Motor neuron (in vitro differentiated cells): Measurements from ENCODE around the gene MYBBP1A. TPM values are rescaled to one million over a fixed set of nuclear protein-coding genes. Genes with fewer than 3 reads are reported as not detected.

ENCODE experiments used
- ATAC-seq, 8 experiments: fragments of 200-7000 bp; cut with Tn5 transposase; replicated peaks in 6 of 8; 2 replicates each; pipeline ENCODE4 v1.8.0; 2021; ENCODE audit warnings: mild to moderate bottlenecking in 8 of 8, moderate library complexity in 8 of 8
- H3K27ac ChIP-seq, 2 donors: fragments of 250-450 bp; sonication (Bioruptor Pico); 2 replicates each; pipeline ENCODE4 v1.9.0; 2021; ENCODE audit warnings: antibody characterized with exemption in 2 of 2, mild to moderate bottlenecking in 2 of 2, moderate library complexity in 1 of 2
- H3K4me1 ChIP-seq, 2 donors: fragments of 250-450 bp; sonication (Bioruptor Pico); replicated peaks in 1 of 2; 2 replicates each; pipeline ENCODE4 v1.6.1; 2021; ENCODE audit warnings: antibody characterized with exemption in 2 of 2, mild to moderate bottlenecking in 2 of 2, moderate library complexity in 1 of 2
- H3K4me3 ChIP-seq, 5 donors: fragments of 250-450 bp; sonication (Bioruptor Pico); 2 replicates each; pipeline ENCODE4 v1.9.0; 2021; ENCODE audit warnings: antibody characterized with exemption in 5 of 5, mild to moderate bottlenecking in 5 of 5, moderate library complexity in 4 of 5
- WGBS, 10 experiments: fragments of 450-650 bp; shearing (Covaris generic); methylation state at CpG; one replicate each; pipeline ENCODE4 v1.0.0; 2022; 5-methylcytosine and 5-hydroxymethylcytosine counted together
- in situ Hi-C, 9 experiments: fragments of 400-800 bp; cut with MboI; loops; one replicate each; pipeline ENCODE4 v1.15.0; 2021; ENCODE audit warnings: low sequenced_read_pairs in 9 of 9, low pct_unique_long_range_greater_than_20kb in 2 of 9; ENCODE audit not compliant: unreplicated experiment in 9 of 9
- total RNA-seq, 8 experiments: library from RNA; unstranded; fragments of 300-600 nt; gene quantifications; 2 replicates each; pipeline versions ENCODE4 v1.2.3 to v1.2.4, GENCODE V29; 2022

Gene MYBBP1A
- total RNA-seq, 8 experiments from 2014 or later, result 25.8 to 111 (median 38.2) TPM

DNA sequence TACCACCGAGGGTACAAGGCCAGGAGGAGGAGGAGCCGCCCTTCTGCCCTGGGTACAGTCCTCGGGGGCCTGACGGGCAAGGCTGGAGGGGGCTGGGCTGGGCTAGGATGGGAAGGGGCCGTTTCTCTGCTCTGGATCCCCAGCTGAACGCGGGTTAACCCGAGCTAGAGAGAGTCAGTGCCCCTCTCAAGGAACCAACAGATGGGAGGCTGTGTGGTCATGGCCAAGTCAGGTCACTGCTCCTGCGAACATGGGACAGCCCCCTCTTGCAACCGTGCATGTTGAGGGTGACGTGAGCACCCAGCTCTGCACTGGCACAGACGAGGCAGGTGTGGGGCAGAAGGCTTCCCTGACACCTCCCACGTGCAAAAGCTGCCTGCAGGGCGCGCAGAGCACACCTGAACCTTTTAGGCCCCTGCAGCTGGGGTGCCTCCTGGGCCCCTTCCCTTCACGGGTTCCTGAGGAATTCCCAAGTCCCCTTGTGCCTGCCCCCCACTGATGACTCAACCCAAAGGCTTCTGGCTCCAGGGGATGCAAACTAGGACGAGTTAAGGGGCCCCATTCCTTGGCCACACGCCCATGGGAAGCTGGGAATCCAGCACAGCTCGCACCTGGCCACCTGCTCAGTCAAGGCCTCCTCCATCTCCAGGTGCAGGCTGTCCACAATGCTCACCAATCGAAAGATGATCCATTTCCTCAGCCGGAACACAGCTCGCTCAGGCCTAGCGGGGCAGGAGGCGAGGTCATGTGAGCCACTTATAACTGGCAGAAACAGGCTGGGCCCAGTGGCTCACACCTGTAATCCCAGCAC is 6.3 kb downstream of the MYBBP1A start:
- H3K4me3 ChIP-seq, result no peak overlapping the region
- no peak overlapping the region for H3K27ac ChIP-seq
- H3K4me1 ChIP-seq, result peaks cover 0 to 3% of the 10 kb centered on the region in 2 donors
- in situ Hi-C loops, result no loop called here
- no peak for ATAC-seq
- WGBS, 10 experiments, result 91 to 100% (median 91%) methylated on average over 1 to 12 of the region's 24 CpGs; no CpG with 5 or more reads in 7 of the 10 experiments

DNA sequence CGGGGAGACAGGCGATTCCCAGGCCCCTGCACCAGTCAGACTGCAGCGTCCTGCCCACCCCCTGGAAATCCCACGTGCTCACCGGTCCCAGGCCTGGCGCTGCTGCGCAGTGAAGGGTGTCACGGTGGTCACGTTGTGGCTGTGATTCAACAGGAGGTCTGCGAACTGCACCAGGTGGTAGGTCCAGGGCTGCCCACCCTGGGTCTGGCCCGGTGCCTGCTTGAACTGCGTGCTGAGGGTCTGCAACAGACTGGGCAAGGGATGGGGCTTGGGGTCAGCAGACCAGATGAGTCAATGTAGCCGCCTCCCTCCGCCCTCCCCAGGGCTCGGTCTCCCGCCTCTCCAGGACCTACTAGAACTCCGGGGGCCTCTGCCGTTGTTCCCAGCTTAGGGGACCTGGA is 7.1 kb downstream of the MYBBP1A start:
- peak in 1 of 8 experiments; percentile 15 for ATAC-seq
- 89 to 100% methylated on average over 3 to 5 of the region's 18 CpGs; no CpG with 5 or more reads in 8 of the 10 experiments for WGBS, 10 experiments
- in situ Hi-C loops, result no loop called here
- H3K27ac ChIP-seq, result no peak overlapping the region
- H3K4me1 ChIP-seq, result no peaks in the 10 kb centered on the region
- H3K4me3 ChIP-seq, result no peak overlapping the region

- 80 to 100% (median 90%) methylated on average over 1 to 12 of the region's 17 CpGs; no CpG with 5 or more reads in 3 of the 10 experiments for WGBS, 10 experiments
- in situ Hi-C loops, result no loop called here
- ATAC-seq, result no peak
- H3K4me1 ChIP-seq, result no peaks in the 10 kb centered on the region
- H3K4me3 ChIP-seq, result no peak overlapping the region
- no peak overlapping the region for H3K27ac ChIP-seq
Measured at GRCh38 chr17:4547118-4547906, 7.9 kb downstream of the MYBBP1A start.

DNA sequence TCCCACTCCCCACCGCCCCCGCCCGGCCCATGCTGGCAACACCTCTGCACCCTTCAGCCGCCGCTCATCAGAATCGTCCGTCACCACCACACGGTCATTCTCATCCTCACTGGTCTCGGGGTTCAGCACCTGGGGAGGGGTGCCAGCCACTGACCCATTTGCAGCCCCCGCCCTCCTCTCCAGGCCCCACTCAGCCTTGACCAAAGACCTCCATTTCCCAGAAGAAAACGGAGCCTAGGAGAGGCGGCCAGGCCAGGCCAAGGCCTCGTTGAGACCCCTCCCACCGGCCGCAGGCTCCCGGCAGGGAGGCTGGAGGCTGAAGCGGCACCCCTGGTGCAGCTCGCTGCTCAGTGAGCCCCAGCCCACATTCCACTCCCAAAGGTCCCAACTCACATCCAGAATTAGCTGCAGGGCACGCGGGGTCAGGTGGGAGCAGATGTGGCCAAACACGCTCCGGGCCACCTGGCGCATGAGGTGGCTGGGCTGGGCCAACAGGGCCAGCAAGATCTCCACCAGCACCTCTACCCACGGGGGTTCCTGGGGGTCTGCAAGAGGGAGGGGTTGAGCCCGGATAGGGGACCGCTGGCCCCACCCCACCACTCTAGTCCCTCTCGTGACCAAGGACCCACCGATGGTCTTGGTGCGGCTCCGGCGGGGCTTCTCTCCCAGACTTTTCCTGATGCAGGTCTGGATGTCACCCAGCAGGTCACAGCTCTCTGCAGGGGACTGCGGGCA is 9.8 kb downstream of the MYBBP1A start:
- H3K4me3 ChIP-seq, result no peak overlapping the region
- H3K27ac ChIP-seq, result no peak overlapping the region
- in situ Hi-C loops, result no loop called here
- ATAC-seq, result no peak
- H3K4me1 ChIP-seq, result no peaks in the 10 kb centered on the region
- WGBS, 10 experiments, result 53% methylated on average over 3 of the region's 32 CpGs; no CpG with 5 or more reads in 9 of the 10 experiments

GRCh38 chr17:4544951-4545216 is 10.3 kb downstream of the MYBBP1A start:
- Histone ChIP-seq H3K27ac (no peak overlapping the region), H3K4me1 (no peaks in the 10 kb centered on the region), H3K4me3 (no peak overlapping the region)
- no peak for ATAC-seq
- in situ Hi-C loops, result no loop called here
- no CpG with 5 or more reads among the region's 18 CpGs for WGBS, 10 experiments

DNA sequence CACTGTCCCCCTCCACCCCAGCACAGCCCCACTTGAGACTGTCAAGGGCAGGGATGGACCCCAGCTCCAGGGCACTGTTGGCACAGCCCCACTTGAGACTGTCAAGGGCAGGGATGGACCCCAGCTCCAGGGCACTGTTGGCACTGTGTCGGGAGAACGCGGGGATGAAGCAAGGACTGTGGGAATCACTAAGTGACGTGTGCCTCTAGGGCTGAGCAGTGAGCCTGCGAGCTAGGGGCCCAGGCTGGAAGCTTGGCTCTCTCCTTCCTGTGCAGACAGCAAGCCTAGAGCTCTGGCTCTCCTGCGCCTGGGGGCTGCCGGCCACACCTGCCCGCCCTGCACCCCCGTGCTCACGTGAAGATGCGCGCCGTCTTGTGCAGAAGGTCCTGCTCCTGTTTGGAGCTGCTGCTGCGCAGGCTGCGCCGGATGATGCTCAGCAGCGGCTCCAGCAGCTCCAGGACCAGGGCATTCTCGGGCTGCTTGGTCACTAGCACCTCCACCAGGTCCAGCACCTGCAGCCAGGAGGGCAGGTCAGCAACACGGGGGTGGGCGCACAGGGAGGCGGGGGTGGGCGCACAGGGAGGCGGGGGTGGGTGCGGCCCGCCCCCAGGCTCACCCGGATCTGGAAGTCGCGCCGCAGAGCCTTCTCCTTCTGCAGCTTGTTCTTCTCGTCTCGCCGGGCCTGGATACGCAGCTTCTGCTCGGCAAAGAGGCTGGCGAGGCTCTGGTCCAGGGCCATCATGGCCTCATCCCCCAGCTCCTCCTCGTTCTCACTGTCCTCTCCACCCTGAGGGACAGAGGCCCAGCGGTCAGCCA is 10.8 kb downstream of the MYBBP1A start:
- 96 to 100% (median 100%) methylated on average over 1 to 4 of the region's 37 CpGs; no CpG with 5 or more reads in 7 of the 10 experiments for WGBS, 10 experiments
- no peak overlapping the region for H3K4me3 ChIP-seq
- in situ Hi-C loops, result no loop called here
- no peaks in the 10 kb centered on the region for H3K4me1 ChIP-seq
- no peak overlapping the region for H3K27ac ChIP-seq
- ATAC-seq, result no peak

DNA sequence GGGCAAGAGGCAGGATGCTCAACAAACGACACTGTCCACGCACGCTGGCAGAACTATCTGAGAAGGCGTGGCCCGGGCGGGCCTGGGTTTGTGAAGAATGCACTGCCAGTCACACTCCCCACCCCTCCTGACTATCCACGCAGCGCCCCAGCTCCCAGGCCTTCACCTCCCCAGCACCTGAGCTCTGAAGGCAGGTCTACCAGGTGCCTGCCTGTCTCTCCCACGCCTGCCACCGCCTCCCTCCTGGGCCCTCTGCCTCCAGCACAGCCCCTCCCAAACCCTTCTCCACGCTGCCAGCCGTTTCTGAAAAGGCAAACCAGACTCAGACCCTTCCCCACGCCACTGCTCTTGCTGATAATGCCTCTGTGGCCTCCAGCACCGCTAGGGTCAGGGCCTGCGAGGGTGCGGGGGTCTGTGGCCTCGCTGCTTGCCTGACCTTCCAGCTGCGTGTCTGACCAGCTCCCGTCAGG is 11.6 kb downstream of the MYBBP1A start:
- no peaks in the 10 kb centered on the region for H3K4me1 ChIP-seq
- 100% methylated on average over 1 of the region's 19 CpGs; no CpG with 5 or more reads in 9 of the 10 experiments for WGBS, 10 experiments
- H3K4me3 ChIP-seq, result no peak overlapping the region
- ATAC-seq, result no peak
- in situ Hi-C loops, result no loop called here
- no peak overlapping the region for H3K27ac ChIP-seq

GRCh38 chr17:4542726-4543191 is 12.4 kb downstream of the MYBBP1A start:
- H3K4me3 ChIP-seq, result no peak overlapping the region
- no peak for ATAC-seq
- 67 to 100% (median 92%) methylated on average over 1 to 2 of the region's 19 CpGs; no CpG with 5 or more reads in 6 of the 10 experiments for WGBS, 10 experiments
- in situ Hi-C loops, result no loop called here
- H3K4me1 ChIP-seq, result no peaks in the 10 kb centered on the region
- no peak overlapping the region for H3K27ac ChIP-seq

DNA sequence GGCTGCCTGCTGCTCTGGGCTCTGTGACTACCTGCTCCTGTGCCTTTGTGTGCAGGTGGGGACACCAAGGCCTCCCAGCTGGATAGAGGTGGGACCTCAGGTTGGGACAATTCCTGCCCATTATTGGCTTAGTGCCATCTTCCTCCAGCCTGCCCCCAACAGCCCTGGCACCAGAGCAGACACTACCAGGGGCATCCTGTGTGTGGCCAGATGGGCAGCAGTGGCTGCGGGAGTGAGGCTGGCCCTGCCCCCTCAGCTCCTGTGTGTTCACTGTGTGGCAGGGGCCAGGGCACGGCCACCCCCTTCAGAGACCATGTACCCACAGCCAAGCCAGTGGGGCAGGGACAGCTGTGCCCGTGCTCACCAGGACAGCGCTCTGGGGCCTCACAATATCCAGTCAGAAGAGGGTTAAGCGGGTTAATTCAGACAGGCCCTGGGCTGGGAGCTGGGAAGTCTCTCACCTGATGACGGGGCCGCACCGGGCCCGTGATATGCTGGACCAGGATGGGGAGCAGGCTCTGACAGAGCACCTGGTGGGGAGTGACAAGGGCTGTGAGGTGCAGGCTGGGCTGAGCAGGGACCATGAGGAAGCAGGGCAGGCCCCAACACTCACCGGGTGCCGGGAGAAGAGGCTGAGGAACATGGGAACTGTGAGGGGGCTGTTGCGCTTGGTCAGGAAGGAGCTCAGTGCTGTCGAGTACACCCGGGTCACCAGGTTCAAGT is 13.0 kb downstream of the MYBBP1A start:
- H3K27ac ChIP-seq, result no peak overlapping the region
- no peak for ATAC-seq
- no peak overlapping the region for H3K4me3 ChIP-seq
- 81 to 100% (median 90%) methylated on average over 1 to 8 of the region's 14 CpGs; no CpG with 5 or more reads in 3 of the 10 experiments for WGBS, 10 experiments
- no peaks in the 10 kb centered on the region for H3K4me1 ChIP-seq
- in situ Hi-C loops, result no loop called here

DNA sequence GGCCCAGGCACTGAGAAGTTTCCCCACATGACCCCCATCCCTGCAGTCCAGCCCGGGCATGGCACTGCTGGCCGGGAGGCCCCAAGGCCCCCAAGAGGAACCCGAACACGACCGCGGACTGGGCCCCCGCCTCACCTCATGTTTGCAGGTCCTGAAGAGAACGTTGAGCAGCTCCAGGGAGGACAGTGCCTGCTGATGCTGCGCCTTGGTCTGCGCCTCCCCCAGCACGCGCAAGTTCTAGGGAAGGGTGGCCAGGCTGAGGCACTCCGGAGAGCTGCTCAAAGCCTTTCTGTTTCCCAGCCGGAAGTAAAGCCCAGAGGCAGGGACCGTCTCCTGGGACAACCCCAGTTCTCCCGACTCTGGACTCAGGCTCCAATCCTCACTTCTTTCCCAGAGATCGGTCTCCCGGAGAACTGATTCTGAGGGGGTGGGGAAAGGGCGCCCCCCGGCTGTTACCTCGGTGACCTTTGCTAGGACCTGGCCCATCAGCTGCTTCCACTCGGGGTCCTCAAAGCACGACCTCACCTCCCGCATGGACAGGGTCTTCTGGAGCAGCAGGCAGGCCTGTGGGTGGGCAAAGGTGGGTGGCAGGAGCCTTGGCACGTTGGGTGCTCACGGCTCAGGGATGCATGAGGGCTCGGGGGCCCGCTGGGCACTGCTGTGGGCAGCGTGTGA is 13.7 kb downstream of the MYBBP1A start:
- Histone ChIP-seq H3K27ac (no peak overlapping the region), H3K4me1 (peaks cover 0 to 3% of the 10 kb centered on the region in 2 donors), H3K4me3 (no peak overlapping the region)
- in situ Hi-C loops, result no loop called here
- no peak for ATAC-seq
- 86 to 100% (median 90%) methylated on average over 3 to 10 of the region's 29 CpGs; no CpG with 5 or more reads in 5 of the 10 experiments for WGBS, 10 experiments

GRCh38 chr17:4540687-4541327 is 14.4 kb downstream of the MYBBP1A start:
- H3K4me1 ChIP-seq, result peaks cover 0 to 10% of the 10 kb centered on the region in 2 donors
- 80% methylated on average over 1 of the region's 15 CpGs; no CpG with 5 or more reads in 9 of the 10 experiments for WGBS, 10 experiments
- ATAC-seq, result no peak
- H3K27ac ChIP-seq, result no peak overlapping the region
- H3K4me3 ChIP-seq, result no peak overlapping the region
- in situ Hi-C loops, result no loop called here
